ENCODE measurements around the gene HAUS6.
"Not testable (repeated sequence)": the region's sequence is repeated elsewhere in the genome, so short reads cannot be mapped to it uniquely, and the experiment has no call there.

HAUS6 gene

GRCh38 chr9:19102631-19103345 is at the start of gene HAUS6:
Gene HAUS6 (minus strand): TSS chr9:19102904. CDS start chr9:19102651, 253 bp downstream.
- peak; percentile 95 for DNase-seq

GRCh38 chr9:19152160-19152498 is 49.4 kb upstream of the HAUS6 start:
- not testable (repeated sequence) for DNase-seq

- no peak for DNase-seq
Measured at GRCh38 chr9:19151425-19152159, 48.9 kb upstream of the HAUS6 start.

- no peak for DNase-seq
Measured at GRCh38 chr9:19149230-19149629, 46.5 kb upstream of the HAUS6 start.

GRCh38 chr9:19148187-19148586 is 45.5 kb upstream of the HAUS6 start:
- no peak for DNase-seq

- no peak for DNase-seq
Measured at GRCh38 chr9:19146441-19147024, 43.8 kb upstream of the HAUS6 start.

GRCh38 chr9:19145881-19146280 is 43.2 kb upstream of the HAUS6 start:
- DNase-seq: no peak

- no peak for DNase-seq
Measured at GRCh38 chr9:19140259-19140658, 37.6 kb upstream of the HAUS6 start.

- DNase-seq: no peak
Measured at GRCh38 chr9:19138084-19138483, 35.4 kb upstream of the HAUS6 start.

- DNase-seq: no peak
Measured at GRCh38 chr9:19137282-19137681, 34.6 kb upstream of the HAUS6 start.

- no peak for DNase-seq
Measured at GRCh38 chr9:19136129-19136528, 33.4 kb upstream of the HAUS6 start.

- no peak for DNase-seq
Measured at GRCh38 chr9:19133549-19134345, 31.0 kb upstream of the HAUS6 start.

GRCh38 chr9:19130436-19130835 is 27.7 kb upstream of the HAUS6 start:
- DNase-seq: no peak

- peak; percentile 59 for DNase-seq
Measured at GRCh38 chr9:19127871-19128500, 25.3 kb upstream of the HAUS6 start.

- no peak for DNase-seq
Measured at GRCh38 chr9:19124430-19124793, 21.7 kb upstream of the HAUS6 start.

- no peak for DNase-seq
Measured at GRCh38 chr9:19122490-19123042, 19.9 kb upstream of the HAUS6 start.

GRCh38 chr9:19120877-19121276 is 18.2 kb upstream of the HAUS6 start:
- DNase-seq: no peak

GRCh38 chr9:19119801-19120440 is 17.2 kb upstream of the HAUS6 start:
- no peak for DNase-seq

- DNase-seq: no peak
Measured at GRCh38 chr9:19119246-19119645, 16.5 kb upstream of the HAUS6 start.

GRCh38 chr9:19117039-19117716 is 14.5 kb upstream of the HAUS6 start:
- no peak for DNase-seq

- DNase-seq: no peak
Measured at GRCh38 chr9:19116107-19116790, 13.5 kb upstream of the HAUS6 start.

Data from CD4-positive, alpha-beta T cell treated with Interleukin-17A for 4 hours (primary cell).